Osteoblast (primary cell): ENCODE measurements around the gene ZNF366. TPM values are rescaled to one million over a fixed set of nuclear protein-coding genes. Genes with fewer than 3 reads are reported as not detected.

Source experiments
- DNase-seq: peaks from one replicate; pipeline ENCODE4 v3.0.0; 2011; ENCODE audit warnings: low spot score, mixed read lengths; ENCODE audit not compliant: insufficient read length; ENCODE audit errors: missing footprints
- H2AFZ ChIP-seq: 2 replicates; pipeline ENCODE4 v1.6.0; 2011; ENCODE audit warnings: mild to moderate bottlenecking, low read length
- H3K27ac ChIP-seq: 2 replicates; pipeline ENCODE4 v1.5.1; 2011; ENCODE audit warnings: mild to moderate bottlenecking, low read depth, low read length, moderate library complexity
- H3K27me3 ChIP-seq: 2 replicates; pipeline ENCODE4 v1.6.0; 2012; ENCODE audit warnings: mild to moderate bottlenecking, control low read depth, inconsistent platforms, low read length, moderate library complexity; ENCODE audit not compliant: insufficient read depth
- H3K36me3 ChIP-seq: 2 replicates; pipeline ENCODE4 v1.5.1; 2011; ENCODE audit warnings: mild to moderate bottlenecking, low read length, control low read depth, moderate library complexity; ENCODE audit not compliant: insufficient read depth
- H3K4me1 ChIP-seq: 2 replicates; pipeline ENCODE4 v1.5.1; 2011; ENCODE audit warnings: mild to moderate bottlenecking, low read length, control low read depth, moderate library complexity; ENCODE audit not compliant: insufficient read depth
- H3K4me2 ChIP-seq: 2 replicates; pipeline ENCODE4 v1.6.0; 2011; ENCODE audit warnings: mild to moderate bottlenecking, low read length; ENCODE audit not compliant: insufficient read depth
- H3K4me3 ChIP-seq: fragments of 200-600 bp; sonication (generic); 3 replicates; pipeline ENCODE4 v1.5.1; 2012; ENCODE audit warnings: mild to moderate bottlenecking, low read length, inconsistent platforms; ENCODE audit not compliant: insufficient read depth
- H3K79me2 ChIP-seq: 2 replicates; pipeline ENCODE4 v1.6.0; 2012; ENCODE audit warnings: mild to moderate bottlenecking, low read length, control low read depth, inconsistent platforms; ENCODE audit not compliant: insufficient read depth
- H3K9me3 ChIP-seq: 2 replicates; pipeline ENCODE4 v1.5.1; 2011; ENCODE audit warnings: low read depth, low read length, control low read depth
- H4K20me1 ChIP-seq: 2 replicates; pipeline ENCODE4 v1.6.0; 2012; ENCODE audit warnings: mild to moderate bottlenecking, low read length, control low read depth; ENCODE audit not compliant: insufficient read depth
- CTCF ChIP-seq: IDR thresholded peaks from 2 replicates; pipeline ENCODE4 v1.5.1; 2011; ENCODE audit warnings: mild to moderate bottlenecking, low read depth, low read length, moderate library complexity; ENCODE audit errors: extremely low read depth
- total RNA-seq: library from RNA; depleted of rRNA; stranded (reverse); fragments of >200 nt; gene quantifications from 2 replicates; pipeline ENCODE4 v1.2.3, GENCODE V29; 2012

ZNF366 gene
- total RNA-seq, 1 donor, result not detected

GRCh38 chr5:72415616-72416325 lies 91.4 kb downstream of the ZNF366 start:
- Histone ChIP-seq H4K20me1 (no peaks in the 10 kb centered on the region), H3K4me3 (no peak overlapping the region), H3K79me2 (no peaks in the 10 kb centered on the region), H2AFZ (peak overlapping the region; percentile 29), H3K4me2 (no peak overlapping the region), H3K36me3 (no peaks in the 10 kb centered on the region), H3K9me3 (no peaks in the 10 kb centered on the region), H3K27ac (no peak overlapping the region), H3K4me1 (peaks cover 22% of the 10 kb centered on the region), H3K27me3 (no peaks in the 10 kb centered on the region)
- TF ChIP-seq CTCF, result no peak
- DNase-seq, result no peak

- Histone ChIP-seq H2AFZ (peak overlapping the region; percentile 9), H3K4me1 (peaks cover 27% of the 10 kb centered on the region), H3K27ac (peak overlapping the region; percentile 31), H3K4me2 (no peak overlapping the region), H3K79me2 (no peaks in the 10 kb centered on the region), H3K9me3 (no peaks in the 10 kb centered on the region), H3K27me3 (no peaks in the 10 kb centered on the region), H3K36me3 (no peaks in the 10 kb centered on the region), H4K20me1 (no peaks in the 10 kb centered on the region), H3K4me3 (no peak overlapping the region)
- peak; percentile 63 for TF ChIP-seq CTCF
- peak; percentile 66 for DNase-seq
These were observed 94.7 kb downstream of the ZNF366 start for GRCh38 chr5:72412283-72413055.

- Histone ChIP-seq H3K36me3 (no peaks in the 10 kb centered on the region), H3K27ac (peak overlapping the region; percentile 27), H3K4me2 (no peak overlapping the region), H2AFZ (no peak overlapping the region), H3K4me3 (no peak overlapping the region), H4K20me1 (no peaks in the 10 kb centered on the region), H3K4me1 (peaks cover 27% of the 10 kb centered on the region), H3K79me2 (no peaks in the 10 kb centered on the region), H3K27me3 (no peaks in the 10 kb centered on the region), H3K9me3 (no peaks in the 10 kb centered on the region)
- DNase-seq, result no peak
- TF ChIP-seq CTCF, result no peak
These were observed 96.4 kb downstream of the ZNF366 start for GRCh38 chr5:72410688-72411295.

- peaks cover 27% of the 10 kb centered on the region for H3K4me1 ChIP-seq
- no peaks in the 10 kb centered on the region for H4K20me1 ChIP-seq
- no peaks in the 10 kb centered on the region for H3K79me2 ChIP-seq
- no peak overlapping the region for H2AFZ ChIP-seq
- H3K9me3 ChIP-seq, result no peaks in the 10 kb centered on the region
- no peaks in the 10 kb centered on the region for H3K27me3 ChIP-seq
- DNase-seq, result no peak
- no peak overlapping the region for H3K4me2 ChIP-seq
- H3K27ac ChIP-seq, result no peak overlapping the region
- H3K36me3 ChIP-seq, result no peaks in the 10 kb centered on the region
- TF ChIP-seq CTCF, result no peak
- H3K4me3 ChIP-seq, result no peak overlapping the region
These were observed 98.6 kb downstream of the ZNF366 start for GRCh38 chr5:72408603-72409002.
